Panc1 (cell line): Measurements from ENCODE around the gene HYDIN.

ENCODE experiments used
- POLR2AphosphoS5 ChIP-seq: IDR thresholded peaks from 2 replicates; pipeline ENCODE4 v1.6.1; 2012; ENCODE audit warnings: mild to moderate bottlenecking, low read depth, low read length, moderate library complexity
- SIN3A ChIP-seq: IDR thresholded peaks from 2 replicates; pipeline ENCODE4 v1.6.1; 2012; ENCODE audit warnings: low read depth, mild to moderate bottlenecking, low read length, moderate library complexity, borderline replicate concordance; ENCODE audit not compliant: insufficient read depth
- TCF7L2 ChIP-seq: IDR thresholded peaks from 2 replicates; pipeline ENCODE4 v1.6.1; 2011; ENCODE audit warnings: mild to moderate bottlenecking, low read depth, low read length, inconsistent platforms
- TF ChIP-seq, protein P1 (sequence below): fragments of 450-650 bp; IDR thresholded peaks from 2 replicates; pipeline ENCODE4 v1.5.1; 2017; ENCODE audit warnings: mild to moderate bottlenecking
- TF ChIP-seq, protein P2 (sequence below), 2 experiments: IDR thresholded peaks; 2 replicates each; pipeline ENCODE4 v1.6.1; 2011 to 2012; ENCODE audit warnings: low read depth in 2 of 2, control low read depth in 1 of 2, low read length in 1 of 2, mild to moderate bottlenecking in 1 of 2, moderate library complexity in 1 of 2; ENCODE audit not compliant: insufficient read depth in 1 of 2

GRCh38 chr16:71203631-71204030 is 26.9 kb downstream of the HYDIN start:
- TF ChIP-seq, protein P1, sequence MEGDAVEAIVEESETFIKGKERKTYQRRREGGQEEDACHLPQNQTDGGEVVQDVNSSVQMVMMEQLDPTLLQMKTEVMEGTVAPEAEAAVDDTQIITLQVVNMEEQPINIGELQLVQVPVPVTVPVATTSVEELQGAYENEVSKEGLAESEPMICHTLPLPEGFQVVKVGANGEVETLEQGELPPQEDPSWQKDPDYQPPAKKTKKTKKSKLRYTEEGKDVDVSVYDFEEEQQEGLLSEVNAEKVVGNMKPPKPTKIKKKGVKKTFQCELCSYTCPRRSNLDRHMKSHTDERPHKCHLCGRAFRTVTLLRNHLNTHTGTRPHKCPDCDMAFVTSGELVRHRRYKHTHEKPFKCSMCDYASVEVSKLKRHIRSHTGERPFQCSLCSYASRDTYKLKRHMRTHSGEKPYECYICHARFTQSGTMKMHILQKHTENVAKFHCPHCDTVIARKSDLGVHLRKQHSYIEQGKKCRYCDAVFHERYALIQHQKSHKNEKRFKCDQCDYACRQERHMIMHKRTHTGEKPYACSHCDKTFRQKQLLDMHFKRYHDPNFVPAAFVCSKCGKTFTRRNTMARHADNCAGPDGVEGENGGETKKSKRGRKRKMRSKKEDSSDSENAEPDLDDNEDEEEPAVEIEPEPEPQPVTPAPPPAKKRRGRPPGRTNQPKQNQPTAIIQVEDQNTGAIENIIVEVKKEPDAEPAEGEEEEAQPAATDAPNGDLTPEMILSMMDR: no peak
- TF ChIP-seq POLR2AphosphoS5: no peak
- no peak for TF ChIP-seq SIN3A
- TF ChIP-seq, protein P2, sequence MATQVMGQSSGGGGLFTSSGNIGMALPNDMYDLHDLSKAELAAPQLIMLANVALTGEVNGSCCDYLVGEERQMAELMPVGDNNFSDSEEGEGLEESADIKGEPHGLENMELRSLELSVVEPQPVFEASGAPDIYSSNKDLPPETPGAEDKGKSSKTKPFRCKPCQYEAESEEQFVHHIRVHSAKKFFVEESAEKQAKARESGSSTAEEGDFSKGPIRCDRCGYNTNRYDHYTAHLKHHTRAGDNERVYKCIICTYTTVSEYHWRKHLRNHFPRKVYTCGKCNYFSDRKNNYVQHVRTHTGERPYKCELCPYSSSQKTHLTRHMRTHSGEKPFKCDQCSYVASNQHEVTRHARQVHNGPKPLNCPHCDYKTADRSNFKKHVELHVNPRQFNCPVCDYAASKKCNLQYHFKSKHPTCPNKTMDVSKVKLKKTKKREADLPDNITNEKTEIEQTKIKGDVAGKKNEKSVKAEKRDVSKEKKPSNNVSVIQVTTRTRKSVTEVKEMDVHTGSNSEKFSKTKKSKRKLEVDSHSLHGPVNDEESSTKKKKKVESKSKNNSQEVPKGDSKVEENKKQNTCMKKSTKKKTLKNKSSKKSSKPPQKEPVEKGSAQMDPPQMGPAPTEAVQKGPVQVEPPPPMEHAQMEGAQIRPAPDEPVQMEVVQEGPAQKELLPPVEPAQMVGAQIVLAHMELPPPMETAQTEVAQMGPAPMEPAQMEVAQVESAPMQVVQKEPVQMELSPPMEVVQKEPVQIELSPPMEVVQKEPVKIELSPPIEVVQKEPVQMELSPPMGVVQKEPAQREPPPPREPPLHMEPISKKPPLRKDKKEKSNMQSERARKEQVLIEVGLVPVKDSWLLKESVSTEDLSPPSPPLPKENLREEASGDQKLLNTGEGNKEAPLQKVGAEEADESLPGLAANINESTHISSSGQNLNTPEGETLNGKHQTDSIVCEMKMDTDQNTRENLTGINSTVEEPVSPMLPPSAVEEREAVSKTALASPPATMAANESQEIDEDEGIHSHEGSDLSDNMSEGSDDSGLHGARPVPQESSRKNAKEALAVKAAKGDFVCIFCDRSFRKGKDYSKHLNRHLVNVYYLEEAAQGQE (IDR thresholded peaks at IDR 0.05; ENCODE audit: insufficient read depth in 1 of 2, low read depth in 2 of 2, low read length in 1 of 2): no peak
- no peak for TF ChIP-seq TCF7L2
